Loucy (cell line): ENCODE data around the gene CEP76.

Source experiments
- EZH2phosphoT487 ChIP-seq: fragments of 200-600 bp; IDR thresholded peaks from 2 replicates; pipeline ENCODE4 v1.6.1; 2018; ENCODE audit warnings: antibody characterized with exemption, mild to moderate bottlenecking, moderate library complexity, borderline replicate concordance
- TF ChIP-seq, protein P1 (sequence below): fragments of 200-600 bp; sonication (generic); conservative IDR thresholded peaks from 2 replicates; pipeline ENCODE4 v1.5.1; 2014; ENCODE audit warnings: mild to moderate bottlenecking, antibody characterized with exemption, low read length

GRCh38 chr18:12689256-12689850, 13.2 kb downstream of the CEP76 start:
- TF ChIP-seq, protein P1, sequence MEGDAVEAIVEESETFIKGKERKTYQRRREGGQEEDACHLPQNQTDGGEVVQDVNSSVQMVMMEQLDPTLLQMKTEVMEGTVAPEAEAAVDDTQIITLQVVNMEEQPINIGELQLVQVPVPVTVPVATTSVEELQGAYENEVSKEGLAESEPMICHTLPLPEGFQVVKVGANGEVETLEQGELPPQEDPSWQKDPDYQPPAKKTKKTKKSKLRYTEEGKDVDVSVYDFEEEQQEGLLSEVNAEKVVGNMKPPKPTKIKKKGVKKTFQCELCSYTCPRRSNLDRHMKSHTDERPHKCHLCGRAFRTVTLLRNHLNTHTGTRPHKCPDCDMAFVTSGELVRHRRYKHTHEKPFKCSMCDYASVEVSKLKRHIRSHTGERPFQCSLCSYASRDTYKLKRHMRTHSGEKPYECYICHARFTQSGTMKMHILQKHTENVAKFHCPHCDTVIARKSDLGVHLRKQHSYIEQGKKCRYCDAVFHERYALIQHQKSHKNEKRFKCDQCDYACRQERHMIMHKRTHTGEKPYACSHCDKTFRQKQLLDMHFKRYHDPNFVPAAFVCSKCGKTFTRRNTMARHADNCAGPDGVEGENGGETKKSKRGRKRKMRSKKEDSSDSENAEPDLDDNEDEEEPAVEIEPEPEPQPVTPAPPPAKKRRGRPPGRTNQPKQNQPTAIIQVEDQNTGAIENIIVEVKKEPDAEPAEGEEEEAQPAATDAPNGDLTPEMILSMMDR, result no peak
- no peak for TF ChIP-seq EZH2phosphoT487
